ENCODE measurements around the gene GRIP2. TPM values are rescaled to one million over a fixed set of nuclear protein-coding genes. Genes with fewer than 3 reads are reported as not detected.
"Not testable (repeated sequence)": the region's sequence is repeated elsewhere in the genome, so short reads cannot be mapped to it uniquely, and the experiment has no call there.

The GRIP2 gene
- total RNA-seq, 1 donor from 2014 or later, result not detected

GRCh38 chr3:14517601-14518431, 22.3 kb downstream of the GRIP2 start:
- no peak overlapping the region for H3K4me3 ChIP-seq (ENCODE audit: low read depth, low read length)
- no peak for DNase-seq (ENCODE audit: low read depth)
- TF ChIP-seq CTCF (conservative IDR thresholded peaks at IDR 0.05; ENCODE audit: low read depth, low read length), result no peak

DNA sequence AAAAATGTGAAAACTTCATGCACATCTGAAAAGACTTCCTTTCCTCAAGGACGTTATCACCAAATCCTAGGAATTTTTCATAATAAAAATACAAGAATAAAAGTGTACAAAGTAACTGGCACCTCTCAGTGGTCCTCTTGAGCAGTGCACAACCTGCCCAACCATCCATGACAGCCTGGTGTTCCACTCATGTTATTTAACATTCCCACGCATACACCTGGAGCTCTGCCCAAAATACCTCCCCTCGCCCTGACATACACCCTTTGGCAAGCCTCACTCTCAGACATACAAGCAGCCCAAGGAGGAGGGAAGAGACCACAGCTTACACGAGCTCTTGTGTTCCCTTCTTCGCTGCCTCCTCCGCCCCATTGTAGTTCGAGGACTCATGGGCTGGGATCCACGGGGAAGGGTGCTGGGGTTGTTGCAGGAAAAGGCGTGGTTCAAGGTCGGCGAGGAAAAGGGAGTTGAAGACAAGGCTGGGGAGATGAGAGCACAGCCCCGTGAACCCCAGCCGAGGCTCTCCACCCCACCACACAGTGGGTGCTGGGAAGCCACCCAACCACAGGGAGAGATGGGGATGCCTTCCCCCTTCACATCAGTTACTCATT, 23.3 kb downstream of the GRIP2 start:
- no peak for DNase-seq (ENCODE audit: low read depth)
- no peak for TF ChIP-seq CTCF (conservative IDR thresholded peaks at IDR 0.05; ENCODE audit: low read depth, low read length)
- no peak overlapping the region for H3K4me3 ChIP-seq (ENCODE audit: low read depth, low read length)

DNA sequence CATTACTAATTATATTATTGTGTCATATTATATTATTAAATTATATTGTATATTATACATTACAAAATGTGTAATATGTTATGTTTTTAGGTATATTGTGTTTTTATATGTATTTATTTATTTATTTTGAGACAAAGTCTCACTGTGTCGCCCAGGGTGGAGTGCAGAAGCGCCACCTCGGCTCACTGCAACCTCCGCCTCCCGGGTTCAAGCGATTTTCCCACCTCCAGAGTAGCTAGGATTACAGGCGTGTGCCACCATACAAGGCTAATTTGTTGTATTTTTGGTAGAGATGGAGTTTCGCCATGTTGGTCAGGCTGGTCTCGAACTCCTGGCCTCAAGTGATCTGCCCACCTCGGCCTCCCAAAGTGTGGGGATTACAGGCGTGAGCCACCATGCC, 24.6 kb downstream of the GRIP2 start:
- DNase-seq (ENCODE audit: low read depth), result not testable (repeated sequence)

GRCh38 chr3:14514323-14514720, 25.8 kb downstream of the GRIP2 start:
- no peak for DNase-seq (ENCODE audit: low read depth)
- no peak overlapping the region for H3K4me3 ChIP-seq (ENCODE audit: low read depth, low read length)
- TF ChIP-seq CTCF (conservative IDR thresholded peaks at IDR 0.05; ENCODE audit: low read depth, low read length), result no peak

More for the DNA sequence above, 24.6 kb downstream of the GRIP2 start:
- H3K4me3 ChIP-seq (ENCODE audit: low read depth, low read length), result not testable (repeated sequence)

DNA sequence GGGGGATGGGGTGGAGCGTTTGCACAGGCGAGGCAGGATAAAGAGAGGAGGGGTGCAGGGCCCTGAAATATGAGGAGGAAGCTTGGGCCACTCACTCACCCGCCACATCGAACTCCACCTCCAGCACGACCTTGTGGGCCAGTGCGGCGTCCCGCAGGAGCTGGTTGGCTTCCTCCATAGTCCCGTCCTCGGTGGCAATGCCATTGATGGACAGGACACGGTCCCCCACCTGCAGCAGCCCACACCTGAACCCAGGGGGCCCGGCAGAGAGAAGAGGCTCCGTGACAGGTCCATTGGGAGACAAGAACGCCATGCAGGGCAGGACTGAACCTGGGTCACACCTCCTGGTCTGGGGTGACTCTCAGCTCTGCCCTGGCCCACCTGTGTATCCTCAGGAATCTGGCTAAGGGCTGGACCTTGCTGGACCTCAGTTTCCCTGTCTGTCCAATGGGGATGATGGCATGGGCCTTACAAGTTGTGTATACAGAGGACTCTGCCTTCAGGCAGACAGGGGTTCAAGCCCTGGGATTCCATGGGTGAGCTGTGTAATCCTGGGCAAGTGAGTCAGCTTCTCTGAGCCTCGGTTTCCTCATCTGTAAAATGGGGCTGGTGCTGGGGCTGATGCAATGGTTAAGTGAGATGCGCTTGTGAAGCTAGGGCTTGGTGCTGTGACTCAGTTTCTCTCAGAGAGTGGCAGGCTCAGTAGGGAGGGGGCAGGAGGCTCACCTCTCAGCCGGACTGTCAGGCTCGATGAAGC, 26.4 kb downstream of the GRIP2 start:
- H3K4me3 ChIP-seq (ENCODE audit: low read depth, low read length), result no peak overlapping the region
- TF ChIP-seq CTCF (conservative IDR thresholded peaks at IDR 0.05; ENCODE audit: low read depth, low read length), result no peak
- no peak for DNase-seq (ENCODE audit: low read depth)

GRCh38 chr3:14512942-14513327, 27.2 kb downstream of the GRIP2 start:
- no peak overlapping the region for H3K4me3 ChIP-seq (ENCODE audit: low read depth, low read length)
- no peak for DNase-seq (ENCODE audit: low read depth)
- TF ChIP-seq CTCF (conservative IDR thresholded peaks at IDR 0.05; ENCODE audit: low read depth, low read length), result no peak

- TF ChIP-seq CTCF (conservative IDR thresholded peaks at IDR 0.05; ENCODE audit: low read depth, low read length), result no peak
- DNase-seq (ENCODE audit: low read depth), result no peak
- no peak overlapping the region for H3K4me3 ChIP-seq (ENCODE audit: low read depth, low read length)
Observed at GRCh38 chr3:14512281-14512941, 27.7 kb downstream of the GRIP2 start.

Measured in epithelial cell of proximal tubule (primary cell).